Glomerular endothelial cell (primary cell): ENCODE measurements around the gene TNFRSF11A. TPM values are rescaled to one million over a fixed set of nuclear protein-coding genes. Genes with fewer than 3 reads are reported as not detected.

Experiments used
- DNase-seq: peaks from one replicate; pipeline ENCODE4 v3.0.0-alpha.2; 2011; ENCODE audit warnings: low read depth, low spot score; ENCODE audit errors: extremely low read depth
- total RNA-seq: library from RNA; depleted of rRNA; stranded (reverse); fragments of >200 nt; gene quantifications from 2 replicates; pipeline ENCODE4 v1.2.3, GENCODE V29; 2015

Gene TNFRSF11A
- total RNA-seq, 1 donor from 2014 or later, result 1.4 TPM

- DNase-seq, result no peak
Observed at GRCh38 chr18:62407660-62408059, 82.5 kb downstream of the TNFRSF11A start.

- no peak for DNase-seq
Observed at GRCh38 chr18:62409821-62410220, 84.7 kb downstream of the TNFRSF11A start.

GRCh38 chr18:62412231-62412979, 87.3 kb downstream of the TNFRSF11A start:
- DNase-seq, result no peak

- DNase-seq, result no peak
Observed at GRCh38 chr18:62413206-62413605, 88.1 kb downstream of the TNFRSF11A start.

DNA sequence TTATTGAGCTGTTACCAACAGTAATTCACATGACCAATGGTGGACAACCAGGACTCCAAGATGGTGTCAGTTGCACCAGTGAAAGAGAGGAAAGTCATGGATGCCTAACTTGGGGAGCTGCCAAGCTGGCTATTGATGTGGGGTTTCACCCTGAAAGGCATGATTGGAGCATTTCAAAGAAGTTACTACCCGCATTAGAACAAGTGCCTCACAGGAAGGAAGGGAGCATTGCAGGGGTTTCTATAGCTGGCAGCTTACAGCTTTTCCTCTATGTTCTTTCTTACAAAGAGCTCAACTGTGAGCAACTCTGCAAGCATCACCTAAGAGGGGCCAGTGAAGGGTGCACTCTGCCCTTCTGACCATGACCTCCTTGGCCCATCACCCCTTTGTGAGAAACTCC, 93.1 kb downstream of the TNFRSF11A start:
- no peak for DNase-seq

DNA sequence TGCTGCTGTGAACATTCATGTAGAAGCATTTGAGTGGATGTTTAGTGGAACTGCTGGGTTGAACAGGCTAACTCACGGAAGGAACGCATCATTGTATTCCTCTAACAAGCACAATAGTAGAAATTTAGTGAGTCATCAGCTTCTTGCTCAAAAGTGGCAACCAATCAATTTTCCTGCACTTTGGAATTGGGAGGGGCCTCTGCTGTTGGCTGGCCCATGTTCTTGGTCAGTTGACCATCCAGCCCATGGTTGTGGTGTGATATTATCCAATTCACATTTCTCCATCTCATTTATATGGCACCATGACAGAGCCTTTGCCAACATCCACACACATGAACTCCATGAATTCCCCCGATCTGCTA, 95.0 kb downstream of the TNFRSF11A start:
- no peak for DNase-seq

GRCh38 chr18:62420513-62421209, 95.6 kb downstream of the TNFRSF11A start:
- DNase-seq, result no peak

DNA sequence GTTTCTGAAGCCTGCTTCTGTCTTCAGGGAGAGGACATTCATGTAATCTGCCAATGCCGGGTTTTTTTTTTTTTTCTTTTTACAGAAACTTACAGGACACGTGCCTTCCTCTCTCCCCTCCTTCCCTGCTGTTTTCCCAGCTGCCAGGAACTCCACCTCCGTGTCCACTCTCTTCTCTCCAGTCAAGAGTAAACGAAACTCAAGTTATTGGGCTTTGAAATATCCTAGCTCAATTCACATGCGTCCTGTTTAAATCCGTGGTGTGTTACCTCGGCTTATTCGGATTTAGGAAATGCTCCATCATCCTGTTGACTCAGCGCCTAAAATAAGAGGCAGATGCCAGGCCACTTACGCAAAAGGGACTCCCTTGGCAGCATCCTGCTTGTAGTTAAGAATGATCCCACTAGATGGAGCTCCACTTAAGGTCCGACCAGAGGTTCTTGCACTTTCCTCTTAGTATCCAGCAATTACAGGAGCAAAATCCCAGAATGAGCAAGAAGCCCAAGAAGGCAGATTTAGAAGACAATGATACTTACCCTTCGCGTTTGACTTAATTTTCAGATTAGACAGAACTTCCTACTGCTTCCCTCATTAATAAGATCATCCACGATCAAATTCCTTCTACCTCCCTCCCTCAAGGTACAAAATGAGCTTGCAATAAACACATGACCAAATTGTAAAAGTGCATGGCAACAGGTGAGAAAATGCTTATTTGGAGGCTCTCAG, 100.5 kb downstream of the TNFRSF11A start:
- DNase-seq, result peak; percentile 98

- no peak for DNase-seq
Observed at GRCh38 chr18:62426191-62426488, 101.0 kb downstream of the TNFRSF11A start.

DNA sequence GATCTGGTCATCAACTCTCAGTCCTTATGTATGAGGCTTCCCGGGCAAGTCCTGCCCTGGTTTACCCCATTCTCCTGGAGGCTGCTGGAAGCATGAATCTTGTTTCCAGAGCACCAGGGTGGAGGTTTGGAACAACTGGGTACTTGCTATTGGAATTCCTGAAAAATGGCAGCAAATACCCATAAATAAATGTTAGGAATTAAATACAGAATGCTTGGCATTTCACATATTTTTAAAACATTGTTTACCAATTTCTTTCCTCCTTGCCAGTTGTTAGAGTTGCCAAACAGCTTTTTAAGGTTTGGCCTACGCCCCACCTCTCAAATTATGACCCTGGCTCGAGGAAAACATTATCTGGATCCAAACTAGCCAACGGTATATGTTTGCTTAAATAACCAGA, 107.1 kb downstream of the TNFRSF11A start:
- DNase-seq, result no peak

GRCh38 chr18:62434798-62435197, 109.7 kb downstream of the TNFRSF11A start:
- DNase-seq, result no peak

DNA sequence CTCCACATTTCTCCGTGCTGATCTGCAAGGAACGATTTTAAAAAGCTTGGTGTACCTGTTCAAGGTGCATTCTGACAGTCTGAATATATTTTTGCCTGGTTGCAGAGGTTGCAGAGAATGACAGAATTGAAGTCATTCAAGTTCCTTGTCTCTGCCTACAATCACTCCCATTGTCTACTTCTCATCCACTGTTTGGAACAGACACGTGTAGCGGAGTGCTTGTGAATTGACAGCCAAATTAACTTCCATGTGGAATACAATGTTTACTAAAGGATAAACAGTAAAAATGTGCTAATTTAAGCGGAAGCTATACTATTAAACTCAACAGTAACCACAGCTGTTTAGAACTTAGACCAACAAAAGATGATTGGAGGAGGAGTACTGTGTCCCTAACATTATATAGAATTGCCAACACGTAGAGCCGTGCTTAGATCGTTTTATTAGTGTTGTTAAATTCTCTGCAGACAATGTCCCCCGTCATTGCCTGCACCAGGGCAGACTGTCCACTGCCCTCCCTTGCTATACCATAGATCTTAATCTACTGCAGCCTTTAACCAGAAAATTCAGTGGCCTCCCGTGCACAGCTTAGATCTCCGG, 110.4 kb downstream of the TNFRSF11A start:
- no peak for DNase-seq

DNA sequence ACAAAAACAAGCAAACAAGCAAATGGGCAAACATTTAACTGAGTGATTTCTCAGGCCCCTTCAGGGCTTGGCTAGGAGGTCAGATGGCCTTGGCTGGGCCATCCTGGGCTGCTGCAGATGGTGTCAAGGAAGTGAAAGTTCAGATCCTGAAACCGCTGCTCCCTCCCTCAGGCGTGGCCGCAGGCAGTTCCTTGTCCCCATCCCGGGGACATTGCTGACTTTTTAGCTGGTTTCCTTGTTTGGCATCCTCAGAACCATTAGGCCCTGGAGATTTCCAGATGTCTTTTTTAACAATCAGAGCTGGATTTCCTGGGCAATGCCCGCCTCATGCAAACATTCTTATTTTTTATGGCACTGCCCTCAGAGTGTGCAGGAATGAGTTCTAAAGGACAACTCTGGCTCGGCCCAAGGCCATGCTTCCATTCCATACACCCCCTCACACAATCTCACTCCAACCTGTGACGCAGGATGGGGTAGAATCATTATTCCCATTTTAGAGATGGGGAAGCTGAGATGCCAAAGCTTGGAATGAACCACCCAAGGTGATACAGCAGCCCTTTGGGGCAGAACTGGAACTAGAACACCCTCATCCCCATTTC, 111.6 kb downstream of the TNFRSF11A start:
- DNase-seq, result no peak

GRCh38 chr18:62437235-62438017, 112.3 kb downstream of the TNFRSF11A start:
- DNase-seq, result no peak

GRCh38 chr18:62438018-62438329, 112.9 kb downstream of the TNFRSF11A start:
- DNase-seq, result no peak

DNA sequence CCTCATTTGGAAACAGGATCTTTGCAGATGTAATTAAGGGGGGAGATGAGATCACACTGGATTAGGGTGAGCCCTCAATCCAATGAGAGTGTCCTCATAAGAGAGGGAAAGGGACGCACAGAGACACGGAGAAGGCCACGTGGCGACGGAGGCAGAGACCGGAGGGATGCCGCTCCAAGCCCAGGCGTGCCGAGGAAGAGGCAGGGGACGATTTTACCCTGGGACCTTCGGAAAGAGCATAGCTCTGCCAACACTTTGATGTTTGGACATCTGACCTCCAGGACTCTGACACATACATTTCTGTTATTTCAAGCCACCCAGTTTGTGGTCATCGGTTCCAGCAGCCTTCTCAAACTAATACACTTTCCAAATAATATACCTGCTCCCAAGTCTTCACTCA, 113.3 kb downstream of the TNFRSF11A start:
- DNase-seq, result no peak

DNA sequence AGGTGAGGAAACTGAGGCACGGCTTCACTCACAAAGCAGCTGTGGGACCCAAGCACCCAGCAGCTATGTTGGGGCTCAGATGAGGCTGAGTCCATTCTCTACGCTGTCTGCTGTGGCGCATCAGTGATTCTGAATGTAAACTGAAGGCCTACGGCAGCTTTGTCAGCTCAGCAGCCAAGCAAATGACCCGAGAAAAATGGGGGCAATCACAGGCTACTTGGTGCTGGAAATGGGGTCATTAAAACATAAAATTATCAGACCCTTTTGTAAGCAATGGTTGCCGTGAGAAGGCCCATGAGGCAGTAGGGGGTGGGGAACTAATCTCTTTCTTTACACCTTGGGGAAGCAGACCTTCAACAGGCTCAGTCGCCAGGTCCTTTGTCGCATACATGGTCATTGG, 113.8 kb downstream of the TNFRSF11A start:
- no peak for DNase-seq
